SK-N-SH (cell line): ENCODE data around the gene MUSTN1. TPM values are rescaled to one million over a fixed set of nuclear protein-coding genes. Genes with fewer than 3 reads are reported as not detected.

ENCODE experiments used
- CTCF ChIA-PET: fragments of 300-600, 350-600 bp; formaldehyde crosslinking; extraction: SDS; loops from one replicate; lab custom pipeline; 2021; lab: Yijun Ruan, JAX
- POLR2A ChIA-PET: fragments of 350-600 bp; sonication (Branson Sonifier 250); formaldehyde crosslinking; extraction: SDS; loops from one replicate; lab custom pipeline; 2020; ENCODE audit warnings: antibody characterized with exemption, inconsistent platforms; lab: Yijun Ruan, JAX
- DNase-seq: peaks from one replicate; pipeline ENCODE4 v3.0.0; 2012
- H2AFZ ChIP-seq: fragments of 200-600 bp; sonication (generic); 2 replicates; pipeline ENCODE4 v1.8.1; 2016; ENCODE audit warnings: antibody characterized with exemption, mild to moderate bottlenecking, low read depth
- H3F3A ChIP-seq: fragments of 200-600 bp; sonication (generic); replicated peaks from 2 replicates; pipeline ENCODE3; 2016; ENCODE audit warnings: antibody characterized with exemption, mild to moderate bottlenecking; ENCODE audit not compliant: insufficient read depth
- H3K27ac ChIP-seq, 2 experiments: fragments of 200-500 bp in 1 of 2; fragments of 200-600 bp in 1 of 2; sonication (Bioruptor generic) in 1 of 2; sonication (generic), shearing (Covaris generic) in 1 of 2; 2 replicates each; pipeline versions ENCODE4 v1.5.1 to v1.6.1; 2014 to 2016; ENCODE audit warnings: low read depth in 2 of 2, inconsistent platforms in 1 of 2, low read length in 1 of 2, mild to moderate bottlenecking in 1 of 2, mixed read lengths in 1 of 2
- H3K27me3 ChIP-seq: fragments of 200-600 bp; sonication (generic), shearing (Covaris generic); 2 replicates; pipeline ENCODE4 v1.6.1; 2016; ENCODE audit warnings: mixed run types; ENCODE audit not compliant: insufficient read depth
- H3K36me3 ChIP-seq, 2 experiments: fragments of 200-500 bp in 1 of 2; fragments of 200-600 bp in 1 of 2; sonication (Bioruptor generic) in 1 of 2; sonication (generic) in 1 of 2; replicated peaks in 1 of 2; 2 replicates each; pipeline versions ENCODE3 to v1.5.1; 2014 to 2016; ENCODE audit warnings: low read length in 1 of 2, mild to moderate bottlenecking in 1 of 2; ENCODE audit not compliant: insufficient read depth in 2 of 2, control insufficient read depth in 1 of 2
- H3K4me1 ChIP-seq, 2 experiments: fragments of 200-500 bp in 1 of 2; fragments of 200-600 bp in 1 of 2; sonication (Bioruptor generic) in 1 of 2; sonication (generic), shearing (Covaris generic) in 1 of 2; 2 replicates each; pipeline versions ENCODE4 v1.5.1 to v1.6.1; 2014 to 2016; ENCODE audit warnings: low read depth in 1 of 2, low read length in 1 of 2, mixed run types in 1 of 2; ENCODE audit not compliant: insufficient read depth in 2 of 2, control insufficient read depth in 1 of 2
- H3K4me2 ChIP-seq: fragments of 200-600 bp; sonication (generic), shearing (Covaris generic); 2 replicates; pipeline ENCODE4 v1.6.1; 2017; ENCODE audit warnings: mixed run types
- H3K4me3 ChIP-seq, 2 experiments: fragments of 200-500 bp in 1 of 2; fragments of 200-600 bp in 1 of 2; sonication (Bioruptor generic) in 1 of 2; sonication (generic), shearing (Covaris generic) in 1 of 2; 2 replicates each; pipeline versions ENCODE4 v1.5.1 to v1.8.1; 2014 to 2016; ENCODE audit warnings: low read depth in 2 of 2, inconsistent platforms in 1 of 2, low read length in 1 of 2, mild to moderate bottlenecking in 1 of 2, mixed read lengths in 1 of 2, moderate library complexity in 1 of 2
- H3K79me2 ChIP-seq: fragments of 200-600 bp; sonication (generic); 2 replicates; pipeline ENCODE4 v1.8.1; 2017; ENCODE audit warnings: mild to moderate bottlenecking; ENCODE audit not compliant: insufficient read depth
- H3K9ac ChIP-seq: fragments of 200-600 bp; sonication (generic); 2 replicates; pipeline ENCODE4 v1.6.1; 2017; ENCODE audit warnings: mixed run types
- H3K9me2 ChIP-seq: fragments of 200-600 bp; sonication (generic); 2 replicates; pipeline ENCODE4 v1.6.1; 2017; ENCODE audit warnings: mixed run types
- H3K9me3 ChIP-seq: fragments of 200-600 bp; sonication (generic); 2 replicates; pipeline ENCODE4 v1.6.1; 2017; ENCODE audit warnings: mixed run types, mild to moderate bottlenecking, moderate library complexity
- H4K20me1 ChIP-seq: fragments of 200-600 bp; sonication (generic); 2 replicates; pipeline ENCODE4 v1.6.1; 2017; ENCODE audit warnings: mild to moderate bottlenecking, mixed run types; ENCODE audit not compliant: insufficient read depth
- FOSL2 ChIP-seq: IDR thresholded peaks from 2 replicates; pipeline ENCODE4 v1.4.0; 2012; ENCODE audit warnings: low read depth, mild to moderate bottlenecking, moderate library complexity, borderline replicate concordance
- FOXJ3 ChIP-seq: sonication (generic); formaldehyde crosslinking; IDR thresholded peaks from 2 replicates; pipeline ENCODE4 v1.5.1; 2020; ENCODE audit warnings: mild to moderate bottlenecking, missing genetic modification reagents
- JUND ChIP-seq: IDR thresholded peaks from 2 replicates; pipeline ENCODE4 v1.4.0; 2012
- MEF2A ChIP-seq: IDR thresholded peaks from 2 replicates; pipeline ENCODE4 v1.4.0; 2012; ENCODE audit warnings: low read depth, borderline replicate concordance
- RAD21 ChIP-seq: IDR thresholded peaks from 2 replicates; pipeline ENCODE4 v1.6.1; 2012; ENCODE audit warnings: mild to moderate bottlenecking, low read length
- REST ChIP-seq: IDR thresholded peaks from 2 replicates; pipeline ENCODE4 v1.6.1; 2012; ENCODE audit warnings: mild to moderate bottlenecking, low read depth, low read length, moderate library complexity
- SIN3A ChIP-seq: IDR thresholded peaks from 2 replicates; pipeline ENCODE4 v1.6.1; 2012; ENCODE audit warnings: low read depth, mild to moderate bottlenecking, low read length, moderate library complexity, borderline replicate concordance
- USF1 ChIP-seq: IDR thresholded peaks from 2 replicates; pipeline ENCODE4 v1.4.0; 2012; ENCODE audit warnings: low read depth, borderline replicate concordance
- ZBTB33 ChIP-seq: IDR thresholded peaks from 2 replicates; pipeline ENCODE4 v1.4.0; 2012; ENCODE audit warnings: low read depth, borderline replicate concordance
- WGBS: methylation state at CpG from one replicate; pipeline ENCODE4 v1.1.6; 2017; ENCODE audit warnings: low lambda C conversion rate; 5-methylcytosine and 5-hydroxymethylcytosine counted together
- polyA plus RNA-seq, 3 experiments: library from polyadenylated mRNA; depleted of rRNA; stranded (reverse); fragments of >200 nt; gene quantifications; 2 replicates each; pipeline ENCODE4 v1.2.3, GENCODE V29; 2012

MUSTN1 gene
- polyA plus RNA-seq, 1 of the 3 experiments (the other 2 are of a cell fraction): 0.54 TPM

- TF ChIP-seq REST (no peak), FOSL2 (no peak), ZBTB33 (no peak), USF1 (no peak)
Measured at GRCh38 chr3:52835766-52836470, 1.1 kb upstream of the MUSTN1 start (continued).

- no peak overlapping the region for H3K9ac ChIP-seq
- H3K4me3 ChIP-seq: no peak overlapping the region
- H4K20me1 ChIP-seq: 0 out of 2 replicates have a peak, but pooled peaks cover 6% of the 10 kb centered on the region
- H3K36me3 ChIP-seq: no peaks in the 10 kb centered on the region
- CTCF ChIA-PET: interaction anchor here (0.7 to 0.9 kb wide), 2 partner anchors 18 to 98 kb away, joined by 3 read pairs; no protein-coding TSS in a partner anchor
- TF ChIP-seq FOSL2 (no peak), FOXJ3 (CRISPR knock-in tag) (no peak), JUND (no peak), SIN3A (no peak), RAD21 (no peak), MEF2A (no peak)
- H3K27ac ChIP-seq: no peak overlapping the region
- no peak overlapping the region for H3K4me2 ChIP-seq
- DNase-seq: no peak
- H3K9me3 ChIP-seq: no peaks in the 10 kb centered on the region
- H3K27me3 ChIP-seq: no peaks in the 10 kb centered on the region
- no peaks in the 10 kb centered on the region for H3K79me2 ChIP-seq
- H3K9me2 ChIP-seq: no peaks in the 10 kb centered on the region
- H2AFZ ChIP-seq: no peak overlapping the region
- POLR2A ChIA-PET: no interaction called here
- no peaks in the 10 kb centered on the region for H3F3A ChIP-seq
- peaks cover 4 to 12% of the 10 kb centered on the region in 2 experiments; a peak in 1 of 4 replicates for H3K4me1 ChIP-seq
- 97% methylated on average over 13 of the region's 14 CpGs for WGBS
Measured at GRCh38 chr3:52833202-52833601, 1.6 kb downstream of the MUSTN1 start.
